WTC11 (cell line): Measurements from ENCODE around the gene ADCY2. TPM values are rescaled to one million over a fixed set of nuclear protein-coding genes. Genes with fewer than 3 reads are reported as not detected.

ENCODE experiments used
- ATAC-seq: fragments of 200-7000 bp; cut with Tn5 transposase; 2 replicates; pipeline ENCODE4 v1.10.0; 2021; ENCODE audit warnings: mild to moderate bottlenecking, moderate library complexity
- CTCF ChIA-PET: fragments of 300-600 bp; sonication (Branson Sonifier 250); formaldehyde crosslinking; loops from one replicate; lab custom pipeline; 2021; ENCODE audit warnings: antibody characterized with exemption; lab: Charles Lee
- POLR2A ChIA-PET: fragments of 350-600 bp; sonication (Branson Sonifier 250); formaldehyde crosslinking; loops from one replicate; lab custom pipeline; 2021; ENCODE audit warnings: antibody characterized with exemption; lab: Charles Lee
- DNase-seq: peaks from one replicate; pipeline ENCODE4 v3.0.0; 2021; ENCODE audit warnings: low spot score
- H3K27ac Mint-ChIP-seq: 2 replicates; pipeline ENCODE4 v1.8.0; 2021; ENCODE audit warnings: mixed read lengths
- H3K27me3 Mint-ChIP-seq: 2 replicates; pipeline ENCODE4 v1.8.0; 2021; ENCODE audit warnings: low read depth, mild to moderate bottlenecking, moderate library complexity, mixed read lengths
- H3K36me3 Mint-ChIP-seq: 2 replicates; pipeline ENCODE4 v1.8.0; 2021; ENCODE audit warnings: mixed read lengths
- H3K4me1 Mint-ChIP-seq: 2 replicates; pipeline ENCODE4 v1.8.0; 2022; ENCODE audit warnings: mixed read lengths
- H3K4me3 Mint-ChIP-seq: 2 replicates; pipeline ENCODE4 v1.8.0; 2021; ENCODE audit warnings: mild to moderate bottlenecking, moderate library complexity, mixed read lengths
- H3K9me3 Mint-ChIP-seq: 2 replicates; pipeline ENCODE4 v1.8.0; 2021; ENCODE audit warnings: mixed read lengths
- CBFB ChIP-seq: sonication (generic); formaldehyde crosslinking; IDR thresholded peaks from 2 replicates; pipeline ENCODE4 v1.8.1; 2022; ENCODE audit warnings: mild to moderate bottlenecking, low read depth, missing genetic modification reagents
- CREM ChIP-seq: sonication (generic); formaldehyde crosslinking; IDR thresholded peaks from 2 replicates; pipeline ENCODE4 v1.8.1; 2022; ENCODE audit warnings: mild to moderate bottlenecking, missing genetic modification reagents, moderate library complexity
- ERG ChIP-seq: fragments of 250-450 bp; sonication (Bioruptor Pico); IDR thresholded peaks from 2 replicates; pipeline ENCODE4 v1.8.0; 2021; ENCODE audit warnings: mild to moderate bottlenecking
- ETV6 ChIP-seq: sonication (generic); formaldehyde crosslinking; IDR thresholded peaks from 2 replicates; pipeline ENCODE4 v1.8.1; 2022; ENCODE audit warnings: mild to moderate bottlenecking, missing genetic modification reagents
- FOXP1 ChIP-seq: sonication (generic); formaldehyde crosslinking; IDR thresholded peaks from 2 replicates; pipeline ENCODE4 v1.8.0; 2022; ENCODE audit warnings: missing genetic modification reagents, mild to moderate bottlenecking, moderate library complexity, borderline replicate concordance
- GTF2I ChIP-seq: fragments of 250-450 bp; sonication (Bioruptor Pico); conservative IDR thresholded peaks from 2 replicates; pipeline ENCODE4 v1.4.0; 2021; ENCODE audit warnings: mild to moderate bottlenecking
- HMGA2 ChIP-seq: fragments of 250-450 bp; sonication (Bioruptor Pico); IDR thresholded peaks from 2 replicates; pipeline ENCODE4 v1.4.0; 2021; ENCODE audit warnings: mild to moderate bottlenecking, moderate library complexity
- IRF1 ChIP-seq: sonication (generic); formaldehyde crosslinking; IDR thresholded peaks from 2 replicates; pipeline ENCODE4 v1.8.0; 2023; ENCODE audit warnings: missing genetic modification reagents
- JUN ChIP-seq: sonication (generic); formaldehyde crosslinking; IDR thresholded peaks from 2 replicates; pipeline ENCODE4 v1.8.0; 2023; ENCODE audit warnings: mild to moderate bottlenecking, missing genetic modification reagents
- MXD4 ChIP-seq: fragments of 250-450 bp; sonication (Bioruptor Pico); IDR thresholded peaks from 2 replicates; pipeline ENCODE4 v1.8.0; 2021; ENCODE audit warnings: mild to moderate bottlenecking, moderate library complexity, borderline replicate concordance
- NR3C1 ChIP-seq: sonication (generic); formaldehyde crosslinking; conservative IDR thresholded peaks from 2 replicates; pipeline ENCODE4 v1.8.1; 2023; ENCODE audit warnings: low read depth, mild to moderate bottlenecking, missing genetic modification reagents
- PRRX2 ChIP-seq: fragments of 250-450 bp; sonication (Bioruptor Pico); IDR thresholded peaks from 2 replicates; pipeline ENCODE4 v1.8.0; 2021; ENCODE audit warnings: mild to moderate bottlenecking
- SOX15 ChIP-seq: fragments of 250-450 bp; sonication (Bioruptor Pico); IDR thresholded peaks from 2 replicates; pipeline ENCODE4 v1.9.0; 2021; ENCODE audit warnings: mild to moderate bottlenecking
- ZNF121 ChIP-seq: sonication (generic); formaldehyde crosslinking; IDR thresholded peaks from 2 replicates; pipeline ENCODE4 v1.8.0; 2023; ENCODE audit warnings: missing genetic modification reagents
- ZNF232 ChIP-seq: sonication (generic); formaldehyde crosslinking; IDR thresholded peaks from 2 replicates; pipeline ENCODE4 v1.8.0; 2022; ENCODE audit warnings: mild to moderate bottlenecking, missing genetic modification reagents
- ZNF317 ChIP-seq: sonication (generic); formaldehyde crosslinking; IDR thresholded peaks from 2 replicates; pipeline ENCODE4 v1.8.1; 2023; ENCODE audit warnings: low read depth, mild to moderate bottlenecking, moderate library complexity, missing genetic modification reagents, borderline replicate concordance
- ZNF396 ChIP-seq: fragments of 250-450 bp; sonication (Bioruptor Pico); IDR thresholded peaks from 2 replicates; pipeline ENCODE4 v1.8.0; 2021; ENCODE audit warnings: mild to moderate bottlenecking, moderate library complexity, borderline replicate concordance
- ZNF423 ChIP-seq: fragments of 250-450 bp; sonication (Bioruptor Pico); IDR thresholded peaks from 2 replicates; pipeline ENCODE4 v2.1.2; 2022; ENCODE audit warnings: mild to moderate bottlenecking, moderate library complexity
- ZNF532 ChIP-seq: fragments of 250-450 bp; sonication (Bioruptor Pico); IDR thresholded peaks from 2 replicates; pipeline ENCODE4 v1.9.0; 2021; ENCODE audit warnings: mild to moderate bottlenecking, borderline replicate concordance
- total RNA-seq: library from RNA; stranded (reverse); gene quantifications from 3 replicates; pipeline ENCODE4 v1.2.3, GENCODE V29; 2021
- TF ChIP-seq, protein P1 (sequence below): fragments of 250-450 bp; sonication (Bioruptor Pico); conservative IDR thresholded peaks from 2 replicates; pipeline ENCODE4 v1.9.0; 2021; ENCODE audit warnings: mild to moderate bottlenecking
- TF ChIP-seq, protein P2 (sequence below): sonication (generic); formaldehyde crosslinking; IDR thresholded peaks from 2 replicates; pipeline ENCODE4 v1.8.1; 2023; ENCODE audit warnings: mild to moderate bottlenecking, missing genetic modification reagents
- TF ChIP-seq, protein P3 (sequence below): sonication (generic); formaldehyde crosslinking; IDR thresholded peaks from 2 replicates; pipeline ENCODE4 v1.8.1; 2023; ENCODE audit warnings: mild to moderate bottlenecking, missing genetic modification reagents, moderate library complexity
- TF ChIP-seq, protein P4 (sequence below): sonication (generic); formaldehyde crosslinking; IDR thresholded peaks from 2 replicates; pipeline ENCODE4 v1.8.0; 2022; ENCODE audit warnings: mild to moderate bottlenecking, missing genetic modification reagents

ADCY2 gene
- total RNA-seq, 1 experiment from 2014 or later, result 142 TPM

DNA sequence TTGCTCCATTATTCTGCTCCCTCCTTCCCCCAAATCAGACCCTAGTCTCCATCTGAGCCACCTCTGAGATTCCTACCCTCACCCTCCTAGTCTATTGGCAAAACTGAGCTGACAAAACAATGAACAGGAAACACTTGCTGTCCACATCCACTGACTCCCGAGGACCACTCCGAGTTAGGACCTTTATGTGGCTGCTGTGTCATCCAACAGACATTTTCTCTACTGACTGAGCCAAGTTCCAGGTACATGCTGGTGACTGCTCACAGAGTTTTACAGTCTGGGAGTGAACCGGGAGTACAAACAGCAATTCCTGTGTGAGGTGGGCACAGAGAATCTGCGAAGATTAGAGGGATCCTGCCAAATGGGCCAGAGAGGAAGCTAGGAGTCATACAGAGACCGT, 415.8 kb downstream of the ADCY2 start (continued):
- TF ChIP-seq, protein P1, sequence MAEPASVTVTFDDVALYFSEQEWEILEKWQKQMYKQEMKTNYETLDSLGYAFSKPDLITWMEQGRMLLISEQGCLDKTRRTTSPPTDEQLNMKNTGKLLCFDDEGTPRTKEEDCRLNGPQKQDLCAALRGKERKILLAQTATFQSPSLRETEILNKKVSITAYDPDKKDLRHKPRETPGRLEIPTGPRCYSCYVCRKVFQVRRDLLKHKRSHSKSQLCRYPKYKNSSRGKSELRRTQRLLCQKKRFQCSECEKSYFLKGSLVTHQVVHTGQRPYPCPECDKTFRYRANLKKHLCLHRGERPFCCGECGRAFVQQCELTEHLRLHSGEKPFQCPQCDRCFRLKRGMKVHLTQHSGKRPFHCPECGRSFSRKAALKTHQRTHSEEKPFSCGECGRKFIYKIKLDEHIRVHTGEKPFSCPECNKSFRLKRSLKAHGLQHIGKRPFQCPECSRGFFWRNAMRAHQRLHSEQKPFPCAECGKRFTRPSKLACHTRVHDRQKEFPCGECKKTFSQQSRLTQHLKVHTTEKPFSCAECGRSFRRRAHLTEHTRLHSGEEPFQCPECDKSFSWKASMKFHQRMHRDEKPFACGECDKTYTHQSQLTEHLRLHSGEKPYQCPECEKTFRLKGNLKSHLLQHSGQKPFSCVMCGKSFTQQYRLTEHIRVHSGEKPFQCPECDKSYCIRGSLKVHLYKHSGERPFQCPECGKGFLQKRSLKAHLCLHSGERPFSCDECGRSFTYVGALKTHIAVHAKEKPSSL, result no peak
- TF ChIP-seq GTF2I (CRISPR knock-in tag) (no peak), ZNF121 (CRISPR knock-in tag) (no peak), ZNF396 (CRISPR knock-in tag) (no peak), SOX15 (no peak)

DNA sequence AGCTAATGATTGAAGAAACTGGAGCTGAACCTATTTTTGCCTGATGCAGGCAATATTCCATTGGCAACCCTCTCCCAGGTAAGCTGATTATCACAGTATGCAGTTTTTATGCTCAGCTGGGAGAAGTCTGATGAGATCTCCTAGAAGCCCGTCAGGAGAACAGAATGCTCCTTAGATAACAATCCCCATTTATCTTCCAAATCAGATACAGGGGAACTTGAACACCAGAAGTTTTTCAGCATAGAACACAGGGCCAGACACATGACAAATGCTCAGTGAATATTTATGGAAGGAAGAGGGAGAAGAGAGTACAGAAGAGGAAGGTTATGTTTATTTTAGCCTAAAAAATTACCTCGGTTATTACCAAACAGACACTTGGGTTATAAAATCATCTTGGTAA, 417.1 kb downstream of the ADCY2 start:
- POLR2A ChIA-PET, result no interaction called here
- TF ChIP-seq ZNF121 (CRISPR knock-in tag) (no peak), ERG (CRISPR knock-in tag) (no peak), PRRX2 (no peak), FOXP1 (CRISPR knock-in tag) (no peak), ZNF532 (no peak), MXD4 (no peak), ZNF232 (CRISPR knock-in tag) (no peak), ETV6 (CRISPR knock-in tag) (no peak)
- TF ChIP-seq, protein P2, sequence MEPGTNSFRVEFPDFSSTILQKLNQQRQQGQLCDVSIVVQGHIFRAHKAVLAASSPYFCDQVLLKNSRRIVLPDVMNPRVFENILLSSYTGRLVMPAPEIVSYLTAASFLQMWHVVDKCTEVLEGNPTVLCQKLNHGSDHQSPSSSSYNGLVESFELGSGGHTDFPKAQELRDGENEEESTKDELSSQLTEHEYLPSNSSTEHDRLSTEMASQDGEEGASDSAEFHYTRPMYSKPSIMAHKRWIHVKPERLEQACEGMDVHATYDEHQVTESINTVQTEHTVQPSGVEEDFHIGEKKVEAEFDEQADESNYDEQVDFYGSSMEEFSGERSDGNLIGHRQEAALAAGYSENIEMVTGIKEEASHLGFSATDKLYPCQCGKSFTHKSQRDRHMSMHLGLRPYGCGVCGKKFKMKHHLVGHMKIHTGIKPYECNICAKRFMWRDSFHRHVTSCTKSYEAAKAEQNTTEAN (CRISPR knock-in tag), result no peak
- TF ChIP-seq, protein P3, sequence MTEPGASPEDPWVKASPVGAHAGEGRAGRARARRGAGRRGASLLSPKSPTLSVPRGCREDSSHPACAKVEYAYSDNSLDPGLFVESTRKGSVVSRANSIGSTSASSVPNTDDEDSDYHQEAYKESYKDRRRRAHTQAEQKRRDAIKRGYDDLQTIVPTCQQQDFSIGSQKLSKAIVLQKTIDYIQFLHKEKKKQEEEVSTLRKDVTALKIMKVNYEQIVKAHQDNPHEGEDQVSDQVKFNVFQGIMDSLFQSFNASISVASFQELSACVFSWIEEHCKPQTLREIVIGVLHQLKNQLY (CRISPR knock-in tag), result no peak
- peaks cover 29% of the 10 kb centered on the region for H3K4me1 Mint-ChIP-seq

GRCh38 chr5:7813576-7813975, 417.6 kb downstream of the ADCY2 start:
- DNase-seq (no peak), ATAC-seq (no peak)
- ChIA-PET POLR2A (no interaction called here), CTCF (interaction anchor here (0.7 kb wide), 1 partner anchor 993 kb away, joined by 3 read pairs; no protein-coding TSS in a partner anchor)
- no peaks in the 10 kb centered on the region for H3K27me3 Mint-ChIP-seq
- no peak overlapping the region for H3K4me3 Mint-ChIP-seq
- peaks cover 29% of the 10 kb centered on the region for H3K4me1 Mint-ChIP-seq
- H3K36me3 Mint-ChIP-seq, result peaks cover 49% of the 10 kb centered on the region
- H3K27ac Mint-ChIP-seq, result no peak overlapping the region
- H3K9me3 Mint-ChIP-seq, result no peaks in the 10 kb centered on the region
- TF ChIP-seq ZNF121 (CRISPR knock-in tag) (no peak), NR3C1 (CRISPR knock-in tag) (no peak), ZNF232 (CRISPR knock-in tag) (no peak), HMGA2 (CRISPR knock-in tag) (no peak), ZNF423 (CRISPR knock-in tag) (no peak), IRF1 (CRISPR knock-in tag) (no peak), JUN (CRISPR knock-in tag) (no peak), CREM (CRISPR knock-in tag) (no peak), ZNF317 (no peak), CBFB (no peak)
- TF ChIP-seq, protein P4, sequence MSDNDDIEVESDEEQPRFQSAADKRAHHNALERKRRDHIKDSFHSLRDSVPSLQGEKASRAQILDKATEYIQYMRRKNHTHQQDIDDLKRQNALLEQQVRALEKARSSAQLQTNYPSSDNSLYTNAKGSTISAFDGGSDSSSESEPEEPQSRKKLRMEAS (CRISPR knock-in tag), result no peak

More for the DNA sequence above, 417.1 kb downstream of the ADCY2 start:
- H3K27me3 Mint-ChIP-seq, result no peaks in the 10 kb centered on the region
- DNase-seq (no peak), ATAC-seq (no peak)
- H3K9me3 Mint-ChIP-seq, result no peaks in the 10 kb centered on the region
- no peak overlapping the region for H3K4me3 Mint-ChIP-seq
- H3K36me3 Mint-ChIP-seq, result peaks cover 54% of the 10 kb centered on the region
- CTCF ChIA-PET, result no interaction called here
- no peak overlapping the region for H3K27ac Mint-ChIP-seq
